Large intestine (tissue), 3 donors: ENCODE measurements around the gene CCT5. TPM values are rescaled to one million over a fixed set of nuclear protein-coding genes. Genes with fewer than 3 reads are reported as not detected.
"Not testable (repeated sequence)": the region's sequence is repeated elsewhere in the genome, so short reads cannot be mapped to it uniquely, and the experiment has no call there.

Experiments used
- DNase-seq, 2 donors: peaks; one replicate each; pipeline versions ENCODE4 v3.0.0 to v3.0.0-alpha.2; 2013
- H3K27ac ChIP-seq: one replicate; pipeline ENCODE4 v1.5.1; 2013; ENCODE audit warnings: low read length
- H3K27me3 ChIP-seq: 2 replicates; pipeline ENCODE4 v1.6.1; 2013; ENCODE audit warnings: low read length; ENCODE audit not compliant: control insufficient read depth, insufficient read depth
- H3K36me3 ChIP-seq: 2 replicates; pipeline ENCODE4 v1.6.1; 2013; ENCODE audit warnings: low read length; ENCODE audit not compliant: control insufficient read depth, insufficient read depth
- H3K4me1 ChIP-seq: one replicate; pipeline ENCODE4 v1.6.1; 2013; ENCODE audit warnings: low read length; ENCODE audit not compliant: control insufficient read depth, insufficient read depth
- H3K4me3 ChIP-seq: one replicate; pipeline ENCODE4 v1.5.1; 2013; ENCODE audit warnings: low read length
- H3K9me3 ChIP-seq: one replicate; pipeline ENCODE4 v1.6.1; 2013; ENCODE audit warnings: mild to moderate bottlenecking, low read depth, low read length, moderate library complexity; ENCODE audit not compliant: control insufficient read depth
- WGBS: methylation state at CpG from one replicate; pipeline ENCODE4 v1.1.5; 2013; ENCODE audit warnings: low lambda C conversion rate; ENCODE audit not compliant: insufficient coverage; 5-methylcytosine and 5-hydroxymethylcytosine counted together
- polyA plus RNA-seq: library from polyadenylated mRNA; unstranded; fragments of 120-200 nt; gene quantifications from one replicate; pipeline ENCODE4 v1.2.1, GENCODE V29; 2013

Gene CCT5
- polyA plus RNA-seq, 1 donor: 178 TPM

DNA sequence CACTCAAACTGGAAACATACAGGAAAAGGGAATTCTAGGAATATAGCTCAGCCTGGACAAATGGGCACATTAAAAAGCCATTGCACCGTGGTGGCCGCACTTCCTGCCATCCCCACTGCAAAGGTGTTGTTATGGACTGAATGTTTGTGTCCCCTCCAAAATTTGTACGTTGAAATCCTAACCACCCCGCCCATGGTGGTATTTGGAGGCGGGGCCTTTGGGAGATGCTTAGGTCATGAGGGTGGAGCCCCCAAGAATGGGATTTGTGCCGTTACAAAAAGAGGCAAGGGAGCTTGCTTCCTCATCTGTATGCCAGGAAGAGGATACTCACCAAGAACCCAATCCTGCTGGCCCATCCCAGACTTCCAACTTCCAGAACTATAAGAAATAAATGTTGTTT lies 58.8 kb downstream of the CCT5 start:
- Histone ChIP-seq H3K36me3 (no peaks in the 10 kb centered on the region), H3K27me3 (no peaks in the 10 kb centered on the region), H3K4me1 (peaks cover 14% of the 10 kb centered on the region), H3K9me3 (peaks cover 4% of the 10 kb centered on the region), H3K4me3 (no peak overlapping the region), H3K27ac (no peak overlapping the region)
- no CpG with 5 or more reads among the region's 6 CpGs for WGBS
- DNase-seq: no peak

DNA sequence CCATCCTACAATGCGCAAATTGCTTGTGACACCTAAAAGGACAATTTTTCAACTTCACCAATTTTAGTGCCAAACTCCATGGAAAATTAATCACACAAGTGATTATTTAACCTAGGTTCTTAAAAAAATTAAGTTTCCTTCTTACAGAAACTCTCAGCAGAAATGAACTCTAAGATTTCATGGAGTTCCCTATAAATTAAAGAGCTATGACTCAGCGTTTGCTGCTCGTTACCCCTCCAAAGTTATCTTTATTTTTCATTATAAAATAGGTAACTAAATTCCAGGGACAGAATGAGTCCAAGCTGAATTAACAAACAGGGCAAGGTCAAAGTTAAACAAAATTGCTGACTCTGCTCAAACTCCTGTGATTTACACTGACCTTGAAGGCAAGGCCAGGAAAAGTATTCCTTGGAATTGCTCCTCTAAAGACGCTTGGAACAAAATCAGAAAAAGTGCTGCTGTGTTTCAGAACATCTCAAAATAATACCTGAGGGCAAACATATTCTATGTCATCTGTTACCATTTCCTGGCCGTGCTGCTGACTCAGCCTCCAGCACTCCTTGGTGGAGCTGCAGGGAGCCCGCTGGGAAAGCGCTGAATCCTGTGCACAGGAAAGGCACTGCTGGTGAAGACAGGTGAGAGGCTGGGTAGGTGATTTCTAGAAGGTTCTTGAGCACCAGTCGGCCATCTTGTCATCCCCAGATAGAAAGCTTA lies 60.1 kb downstream of the CCT5 start:
- Histone ChIP-seq H3K4me1 (peaks cover 12% of the 10 kb centered on the region), H3K27me3 (no peaks in the 10 kb centered on the region), H3K36me3 (no peaks in the 10 kb centered on the region), H3K27ac (peak overlapping the region; percentile 66), H3K9me3 (peaks cover 4% of the 10 kb centered on the region), H3K4me3 (no peak overlapping the region)
- WGBS: 0% methylated on average over 1 of the region's 8 CpGs
- peak in 1 of 2 donors; percentile 78 for DNase-seq

DNA sequence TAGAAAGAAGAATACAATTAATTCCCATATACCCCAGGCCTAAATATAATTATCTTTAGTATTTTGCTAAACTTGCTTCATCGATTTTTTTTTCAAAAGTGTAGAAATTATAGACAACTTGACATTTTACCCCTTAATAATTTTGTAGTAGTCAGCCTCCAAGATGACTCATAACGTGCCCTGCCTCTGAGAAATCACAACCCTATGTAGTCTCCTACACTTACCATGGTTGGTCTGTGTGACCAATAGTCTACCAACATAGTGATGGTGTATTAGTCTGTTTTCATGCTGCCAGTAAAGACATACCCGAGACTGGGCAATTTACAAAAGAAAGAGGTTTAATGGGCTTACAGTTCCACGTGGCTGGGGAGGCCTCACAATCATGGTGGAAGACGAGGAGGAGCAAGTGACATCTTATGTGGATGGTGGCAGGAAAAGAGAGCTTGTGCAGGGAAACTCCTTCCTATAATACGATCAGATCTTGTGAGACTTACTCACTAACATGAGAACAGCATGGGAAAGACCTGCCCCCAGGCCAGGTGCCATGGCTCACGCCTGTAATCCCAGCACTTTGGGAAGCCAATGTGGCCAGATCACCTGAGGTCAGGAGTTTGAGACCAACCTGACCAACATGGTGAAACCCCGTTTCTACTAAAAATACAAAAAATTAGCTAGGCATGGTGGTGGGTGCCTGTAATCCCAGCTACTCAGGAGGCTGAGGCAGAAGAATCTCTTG lies 60.9 kb downstream of the CCT5 start:
- not testable (repeated sequence) for DNase-seq, H3K36me3 ChIP-seq, H3K27me3 ChIP-seq, H3K4me3 ChIP-seq, H3K9me3 ChIP-seq
- no CpG with 5 or more reads among the region's 8 CpGs for WGBS
- Histone ChIP-seq H3K4me1 (peaks cover 12% of the 10 kb centered on the region), H3K27ac (peak overlapping the region; percentile 66)

DNA sequence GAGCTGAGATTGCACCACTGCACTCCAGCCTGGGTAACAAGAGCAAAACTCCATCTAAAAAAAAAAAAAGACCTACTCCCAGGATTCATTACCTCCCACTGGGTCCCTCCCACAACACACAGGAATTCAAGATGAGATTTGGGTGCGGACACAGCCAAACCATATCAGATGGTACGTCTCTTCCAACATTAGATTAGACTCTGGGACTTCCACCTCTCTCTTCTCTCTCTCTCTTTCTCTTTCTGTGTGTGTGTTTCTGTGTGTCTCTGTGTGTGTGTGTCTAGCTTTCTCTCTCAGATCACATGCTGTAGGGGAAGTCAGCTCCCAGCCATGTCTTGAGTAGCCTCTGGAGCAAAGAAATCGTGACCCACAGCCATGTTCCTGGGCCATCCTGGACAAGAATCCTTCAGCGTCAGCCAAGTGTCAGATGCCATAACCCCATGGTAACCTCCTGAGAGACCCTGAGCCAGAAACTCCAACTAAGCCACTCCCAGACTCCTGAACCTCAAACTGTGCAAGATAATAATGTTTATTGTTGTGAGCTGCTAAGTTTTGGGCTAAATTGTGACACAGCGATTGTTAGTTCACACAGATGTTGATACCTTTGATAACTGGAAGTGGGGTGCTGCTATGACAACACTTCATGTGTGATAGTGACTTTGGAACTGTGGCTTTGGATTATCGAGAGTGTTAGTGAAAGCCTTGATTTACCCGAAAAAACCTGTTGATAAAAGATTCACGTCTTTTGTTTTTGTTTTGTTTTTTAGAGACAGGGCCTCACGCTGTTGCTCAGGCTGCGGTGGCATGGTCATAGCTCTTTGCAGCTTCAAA lies 61.7 kb downstream of the CCT5 start:
- H3K9me3 ChIP-seq: no peaks in the 10 kb centered on the region
- H3K27ac ChIP-seq: no peak overlapping the region

DNA sequence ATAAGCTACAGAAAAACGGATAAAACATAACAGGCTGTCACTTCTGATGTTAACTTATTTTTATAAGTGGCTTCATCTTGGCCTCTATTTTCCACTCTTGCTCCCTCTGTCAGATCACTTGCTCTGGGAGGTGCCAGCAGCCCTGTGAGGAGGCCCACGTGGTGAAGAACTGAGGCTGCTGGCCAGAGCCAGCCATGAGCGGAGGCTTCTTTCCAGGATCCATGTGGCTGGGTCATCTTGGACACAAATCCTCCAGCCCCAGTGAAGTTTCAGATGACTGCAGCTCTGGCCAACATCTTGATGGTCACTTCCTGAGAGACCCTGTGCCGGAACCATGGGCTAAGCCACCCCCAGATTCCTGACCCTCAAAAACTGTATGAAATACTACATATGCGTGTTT lies 65.1 kb downstream of the CCT5 start:
- Histone ChIP-seq H3K27ac (no peak overlapping the region), H3K9me3 (peaks cover 2% of the 10 kb centered on the region), H3K4me3 (no peak overlapping the region), H3K36me3 (no peaks in the 10 kb centered on the region), H3K4me1 (peaks cover 3% of the 10 kb centered on the region), H3K27me3 (no peaks in the 10 kb centered on the region)
- WGBS: 93% methylated on average over 2 of the region's 5 CpGs
- no peak for DNase-seq

More for the DNA sequence above, 61.7 kb downstream of the CCT5 start:
- WGBS: no CpG with 5 or more reads among the region's 10 CpGs
- no peaks in the 10 kb centered on the region for H3K36me3 ChIP-seq
- H3K4me3 ChIP-seq: no peak overlapping the region
- H3K27me3 ChIP-seq: no peaks in the 10 kb centered on the region
- no peak for DNase-seq
- H3K4me1 ChIP-seq: peaks cover 4% of the 10 kb centered on the region

Other genes starting within 250 kb of the CCT5 start
- 17.3 TPM for gene ATPSCKMT, start 392 bp upstream of the CCT5 start, polyA plus RNA-seq
- gene CMBL, start 57.6 kb downstream of the CCT5 start, polyA plus RNA-seq: 61.2 TPM
- gene MARCHF6, start 103.4 kb downstream of the CCT5 start, polyA plus RNA-seq: 117 TPM
- gene ROPN1L, start 191.6 kb downstream of the CCT5 start, polyA plus RNA-seq: 0.30 TPM